IPS-18a (cell line): ENCODE results near the gene MON1B.
"Not testable (repeated sequence)": the region's sequence is repeated elsewhere in the genome, so short reads cannot be mapped to it uniquely, and the experiment has no call there.

Experiments
- H3K27ac ChIP-seq: one replicate; pipeline ENCODE4 v1.5.1; 2013; ENCODE audit warnings: low read length
- H3K27me3 ChIP-seq: one replicate; pipeline ENCODE4 v1.6.1; 2013; ENCODE audit warnings: mild to moderate bottlenecking, low read length; ENCODE audit not compliant: control insufficient read depth, insufficient read depth
- H3K36me3 ChIP-seq: one replicate; pipeline ENCODE4 v1.6.1; 2013; ENCODE audit warnings: low read depth, low read length; ENCODE audit not compliant: control insufficient read depth
- H3K4me1 ChIP-seq: one replicate; pipeline ENCODE4 v1.6.1; 2013; ENCODE audit warnings: low read depth, low read length; ENCODE audit not compliant: control insufficient read depth
- H3K4me3 ChIP-seq: one replicate; pipeline ENCODE4 v1.5.1; 2013; ENCODE audit warnings: low read length
- H3K9ac ChIP-seq: one replicate; pipeline ENCODE4 v1.6.1; 2013; ENCODE audit warnings: mild to moderate bottlenecking, low read length, moderate library complexity
- H3K9me3 ChIP-seq: one replicate; pipeline ENCODE4 v1.6.1; 2013; ENCODE audit warnings: low read depth, low read length; ENCODE audit not compliant: control insufficient read depth

MON1B gene

GRCh38 chr16:77190478-77191258 is at the start of gene MON1B:
Gene MON1B (plus strand): TSS chr16:77191190. CDS start chr16:77191486, 296 bp downstream.
- Histone ChIP-seq H3K4me1 (no peaks in the 10 kb centered on the region), H3K27ac (peak within 1 kb of the TSS; percentile 84), H3K9me3 (no peaks in the 10 kb centered on the region), H3K9ac (peak within 1 kb of the TSS; percentile 72), H3K4me3 (peak within 1 kb of the TSS; percentile 93), H3K27me3 (no peaks in the 10 kb centered on the region), H3K36me3 (peaks cover 19% of the 10 kb centered on the region)

GRCh38 chr16:77143364-77143763 is 47.6 kb upstream of the MON1B start:
- Histone ChIP-seq H3K9ac (no peak overlapping the region), H3K36me3 (no peaks in the 10 kb centered on the region), H3K4me3 (no peak overlapping the region), H3K27me3 (no peaks in the 10 kb centered on the region), H3K9me3 (peaks cover 4% of the 10 kb centered on the region), H3K27ac (no peak overlapping the region), H3K4me1 (no peaks in the 10 kb centered on the region)

GRCh38 chr16:77148121-77148520 is 42.9 kb upstream of the MON1B start:
- Histone ChIP-seq H3K4me3 (no peak overlapping the region), H3K36me3 (no peaks in the 10 kb centered on the region), H3K4me1 (no peaks in the 10 kb centered on the region), H3K27me3 (no peaks in the 10 kb centered on the region), H3K9ac (no peak overlapping the region), H3K9me3 (peaks cover 4% of the 10 kb centered on the region), H3K27ac (no peak overlapping the region)

GRCh38 chr16:77157346-77158058 is 33.5 kb upstream of the MON1B start:
- H3K27me3 ChIP-seq, result no peaks in the 10 kb centered on the region
- H3K4me1 ChIP-seq, result no peaks in the 10 kb centered on the region
- no peak overlapping the region for H3K9ac ChIP-seq
- no peaks in the 10 kb centered on the region for H3K36me3 ChIP-seq
- no peaks in the 10 kb centered on the region for H3K9me3 ChIP-seq
- no peak overlapping the region for H3K4me3 ChIP-seq
- H3K27ac ChIP-seq, result no peak overlapping the region

- Histone ChIP-seq H3K9ac (no peak overlapping the region), H3K27me3 (no peaks in the 10 kb centered on the region), H3K4me1 (no peaks in the 10 kb centered on the region), H3K4me3 (no peak overlapping the region), H3K9me3 (no peaks in the 10 kb centered on the region), H3K36me3 (no peaks in the 10 kb centered on the region), H3K27ac (no peak overlapping the region)
Observed at GRCh38 chr16:77158293-77158692, 32.7 kb upstream of the MON1B start.

GRCh38 chr16:77165006-77165405 is 26.0 kb upstream of the MON1B start:
- Histone ChIP-seq H3K9ac (no peak overlapping the region), H3K9me3 (no peaks in the 10 kb centered on the region), H3K27ac (no peak overlapping the region), H3K4me1 (no peaks in the 10 kb centered on the region), H3K4me3 (no peak overlapping the region), H3K27me3 (no peaks in the 10 kb centered on the region), H3K36me3 (no peaks in the 10 kb centered on the region)

GRCh38 chr16:77165536-77166236 is 25.3 kb upstream of the MON1B start:
- H3K4me1 ChIP-seq, H3K9me3 ChIP-seq, H3K27ac ChIP-seq, H3K27me3 ChIP-seq, H3K9ac ChIP-seq, H3K36me3 ChIP-seq, H3K4me3 ChIP-seq: not testable (repeated sequence)

- H3K4me3 ChIP-seq, result no peak overlapping the region
- H3K27me3 ChIP-seq, result no peaks in the 10 kb centered on the region
- no peak overlapping the region for H3K27ac ChIP-seq
- no peaks in the 10 kb centered on the region for H3K36me3 ChIP-seq
- no peaks in the 10 kb centered on the region for H3K4me1 ChIP-seq
- no peaks in the 10 kb centered on the region for H3K9me3 ChIP-seq
- H3K9ac ChIP-seq, result no peak overlapping the region
Observed at GRCh38 chr16:77166726-77167125, 24.3 kb upstream of the MON1B start.

GRCh38 chr16:77168901-77169300 is 22.1 kb upstream of the MON1B start:
- no peaks in the 10 kb centered on the region for H3K27me3 ChIP-seq
- H3K9me3 ChIP-seq, result no peaks in the 10 kb centered on the region
- no peak overlapping the region for H3K4me3 ChIP-seq
- H3K36me3 ChIP-seq, result no peaks in the 10 kb centered on the region
- H3K9ac ChIP-seq, result no peak overlapping the region
- no peaks in the 10 kb centered on the region for H3K4me1 ChIP-seq
- H3K27ac ChIP-seq, result no peak overlapping the region

- Histone ChIP-seq H3K9ac (no peak overlapping the region), H3K4me1 (no peaks in the 10 kb centered on the region), H3K9me3 (no peaks in the 10 kb centered on the region), H3K4me3 (no peak overlapping the region), H3K27me3 (no peaks in the 10 kb centered on the region), H3K27ac (no peak overlapping the region), H3K36me3 (no peaks in the 10 kb centered on the region)
Observed at GRCh38 chr16:77169650-77170236, 21.2 kb upstream of the MON1B start.

- Histone ChIP-seq H3K27me3 (no peaks in the 10 kb centered on the region), H3K4me1 (no peaks in the 10 kb centered on the region), H3K9me3 (no peaks in the 10 kb centered on the region), H3K27ac (no peak overlapping the region), H3K9ac (no peak overlapping the region), H3K4me3 (no peak overlapping the region), H3K36me3 (no peaks in the 10 kb centered on the region)
Observed at GRCh38 chr16:77170805-77171204, 20.2 kb upstream of the MON1B start.
